ENCODE results near the gene SCART1. TPM values are rescaled to one million over a fixed set of nuclear protein-coding genes. Genes with fewer than 3 reads are reported as not detected.
"Not testable (repeated sequence)": the region's sequence is repeated elsewhere in the genome, so short reads cannot be mapped to it uniquely, and the experiment has no call there.

The SCART1 gene
- total and polyA plus RNA-seq, 8 donors: 0.43 to 9.3 (median 5.9) TPM; not detected in 1

DNA sequence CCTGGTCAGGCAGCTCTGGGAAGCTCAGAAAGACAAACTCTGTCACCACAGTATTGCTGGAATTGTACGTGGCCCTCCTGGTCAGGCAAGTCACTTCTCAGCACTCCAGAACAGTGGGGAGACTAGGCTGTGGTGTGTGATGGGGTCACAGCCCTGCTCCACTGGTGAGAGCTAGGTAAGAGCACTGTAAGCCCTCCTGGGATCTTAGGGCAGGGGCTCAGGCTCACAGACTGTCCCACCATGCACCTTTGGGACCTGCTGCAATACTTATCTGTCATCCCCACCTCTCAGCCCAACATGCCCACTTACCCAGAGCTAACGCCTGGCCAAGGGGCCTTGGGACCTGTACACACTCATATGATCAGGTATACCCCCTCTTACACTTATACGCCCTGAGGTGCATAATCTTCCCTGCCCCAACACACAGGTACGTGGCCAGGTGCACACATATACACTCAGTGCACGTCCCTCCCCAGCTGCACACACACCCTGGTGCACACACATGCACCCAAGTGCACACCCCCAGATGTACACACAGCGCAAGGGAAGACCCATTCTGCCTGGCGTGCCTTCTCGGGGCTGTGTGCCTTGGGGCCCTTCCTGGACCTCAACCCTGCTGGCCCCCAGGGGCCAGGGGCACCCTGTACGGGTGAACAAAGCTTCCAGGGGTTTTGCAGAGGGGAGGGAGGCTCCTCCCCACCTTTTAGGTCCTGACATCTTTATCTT is 21.7 kb upstream of the SCART1 start:
- H3K27ac ChIP-seq: not testable (repeated sequence)

GRCh38 chr10:133432789-133433188 is 21.0 kb upstream of the SCART1 start:
- WGBS, 5 donors: 67 to 82% (median 75%) methylated on average over 2 to 6 of the region's 25 CpGs; no CpG with 5 or more reads in 2 of the 5 donors
- H3K4me1 ChIP-seq; H3K27me3 ChIP-seq; intact Hi-C loops (cut with DNase I; ENCODE audit: low total_unique reads); H3K4me3 ChIP-seq; H3K36me3 ChIP-seq; DNase-seq; H3K9me3 ChIP-seq; H3K27ac ChIP-seq: not testable (repeated sequence)

More for the DNA sequence above, 21.7 kb upstream of the SCART1 start:
- intact Hi-C loops (cut with DNase I; ENCODE audit: low total_unique reads); H3K4me1 ChIP-seq; H3K9me3 ChIP-seq; H3K4me3 ChIP-seq; H3K27me3 ChIP-seq; H3K36me3 ChIP-seq; DNase-seq: not testable (repeated sequence)
- WGBS, 5 donors: 47 to 75% (median 56%) methylated on average over 1 to 6 of the region's 9 CpGs

DNA sequence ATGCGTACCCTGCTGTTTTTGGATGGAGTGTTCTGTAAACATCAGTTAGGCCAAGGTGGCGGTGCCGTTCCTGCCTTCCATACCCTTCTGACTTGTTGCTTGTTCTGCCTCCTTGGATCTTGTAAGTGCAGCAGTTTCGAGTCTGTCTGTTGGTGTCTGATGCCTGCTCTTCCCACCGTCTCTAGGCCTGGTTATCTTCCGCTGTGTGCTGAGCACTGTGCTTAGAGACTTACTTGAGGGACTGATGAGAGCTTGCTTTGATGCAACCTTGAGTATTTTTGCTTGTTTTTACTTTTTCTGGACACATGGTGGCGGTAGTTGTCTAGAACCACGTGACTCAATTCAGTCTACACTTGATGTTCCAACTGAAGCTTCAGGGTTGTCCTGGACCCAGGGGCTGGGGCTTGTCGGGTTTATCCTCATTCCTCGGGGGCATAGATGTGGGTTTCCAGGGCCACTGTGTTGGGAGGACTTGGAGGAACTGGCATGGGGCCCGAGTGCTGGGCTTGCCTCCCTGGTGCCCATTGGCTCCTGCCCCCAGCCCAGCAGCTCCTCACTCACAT is 15.0 kb upstream of the SCART1 start:
- DNase-seq: peak in 1 of 2 donors; percentile 23
- Histone ChIP-seq H3K36me3 (no peaks in the 10 kb centered on the region), H3K27me3 (no peaks in the 10 kb centered on the region), H3K27ac (no peak overlapping the region), H3K9me3 (no peaks in the 10 kb centered on the region), H3K4me3 (no peak overlapping the region), H3K4me1 (no peaks in the 10 kb centered on the region)
- 67 to 86% (median 77%) methylated on average over 11 of the region's 11 CpGs for WGBS, 5 donors
- intact Hi-C loops (cut with DNase I; ENCODE audit: low total_unique reads): no loop called here
- TF ChIP-seq CTCF (IDR thresholded peaks at IDR 0.05) (peak in 2 of 7 experiments; percentile 3 to 6), EP300 (IDR thresholded peaks at IDR 0.05) (no peak)

DNA sequence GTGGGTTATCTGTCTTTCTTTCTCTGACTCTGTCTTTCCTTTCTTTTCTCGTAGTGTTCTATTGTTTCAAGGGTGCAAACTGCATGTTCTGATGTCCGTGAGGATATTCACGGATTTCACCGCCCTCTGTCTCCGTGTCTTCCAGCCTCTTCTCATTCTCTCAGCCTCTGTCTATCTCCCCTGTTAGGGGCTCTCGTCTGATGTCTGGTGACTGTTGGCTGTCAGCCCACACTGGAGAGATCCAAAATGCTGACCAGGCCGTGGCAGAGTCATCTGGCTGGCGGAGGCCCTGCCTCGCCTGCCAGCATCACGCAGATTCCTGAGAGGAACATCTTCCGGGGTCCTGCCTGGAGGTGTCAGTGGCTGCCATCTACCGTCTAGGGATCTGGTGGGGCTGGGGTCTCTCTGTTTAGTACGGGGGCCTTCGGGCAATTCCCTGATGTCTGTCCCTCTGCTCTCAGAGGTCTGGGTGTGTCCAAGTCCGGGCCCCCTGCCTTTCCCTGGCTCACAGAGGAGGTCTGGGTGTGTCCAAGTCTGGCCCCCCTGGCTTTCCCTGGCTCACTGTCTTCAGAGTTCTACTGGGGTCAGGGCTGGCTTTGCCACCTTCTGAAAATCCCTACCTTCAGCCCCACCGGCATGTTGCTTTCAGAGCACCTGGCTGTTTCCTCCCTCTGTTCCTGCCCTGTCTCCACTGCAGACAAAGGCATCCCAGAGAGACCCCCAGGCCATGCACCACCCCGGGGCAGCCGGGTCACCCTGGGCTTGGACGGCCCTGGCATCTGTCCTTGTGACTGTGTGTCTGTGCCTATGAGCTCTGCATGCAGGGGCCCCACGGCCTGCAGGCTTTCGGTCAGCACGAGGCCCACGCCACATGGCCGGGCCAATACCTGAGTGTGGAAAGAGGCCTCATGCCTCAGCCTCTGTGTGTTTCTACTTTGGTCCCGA is 14.0 kb upstream of the SCART1 start:
- Histone ChIP-seq H3K27ac (no peak overlapping the region), H3K4me1 (no peaks in the 10 kb centered on the region), H3K27me3 (no peaks in the 10 kb centered on the region), H3K36me3 (no peaks in the 10 kb centered on the region), H3K9me3 (no peaks in the 10 kb centered on the region), H3K4me3 (no peak overlapping the region)
- peak in 1 of 2 donors; percentile 1 for DNase-seq
- no peak for TF ChIP-seq POLR2AphosphoS5 (IDR thresholded peaks at IDR 0.05)
- TF ChIP-seq EP300 (IDR thresholded peaks at IDR 0.05): no peak
- TF ChIP-seq CTCF (IDR thresholded peaks at IDR 0.05): no peak
- no peak for TF ChIP-seq POLR2A (IDR thresholded peaks at IDR 0.05)
- WGBS, 5 donors: 85 to 91% (median 90%) methylated on average over 20 to 25 of the region's 25 CpGs
- intact Hi-C loops (cut with DNase I; ENCODE audit: low total_unique reads): no loop called here

GRCh38 chr10:133440633-133441285 is 13.0 kb upstream of the SCART1 start:
- Histone ChIP-seq H3K27ac (no peak overlapping the region), H3K4me1 (no peaks in the 10 kb centered on the region), H3K4me3 (no peak overlapping the region), H3K27me3 (no peaks in the 10 kb centered on the region), H3K36me3 (no peaks in the 10 kb centered on the region), H3K9me3 (peaks cover 0 to 7% (median 5%) of the 10 kb centered on the region in 4 donors)
- TF ChIP-seq POLR2AphosphoS5 (IDR thresholded peaks at IDR 0.05) (no peak), EP300 (IDR thresholded peaks at IDR 0.05) (no peak), CTCF (IDR thresholded peaks at IDR 0.05) (no peak), POLR2A (IDR thresholded peaks at IDR 0.05) (no peak)
- intact Hi-C loops (cut with DNase I; ENCODE audit: low total_unique reads): no loop called here
- no peak for DNase-seq
- 85 to 97% (median 95%) methylated on average over 7 to 18 of the region's 18 CpGs for WGBS, 5 donors

- H3K27ac ChIP-seq; intact Hi-C loops (cut with DNase I; ENCODE audit: low total_unique reads); H3K4me1 ChIP-seq; H3K4me3 ChIP-seq; H3K27me3 ChIP-seq; H3K36me3 ChIP-seq; DNase-seq: not testable (repeated sequence)
- 38 to 86% (median 80%) methylated on average over 2 to 16 of the region's 21 CpGs for WGBS, 5 donors
- peaks cover 2 to 13% (median 10%) of the 10 kb centered on the region in 4 donors for H3K9me3 ChIP-seq
Measured at GRCh38 chr10:133441356-133441755, 12.4 kb upstream of the SCART1 start.

Measured in stomach (tissue), 9 donors.